ENCODE measurements around the gene ERC1. TPM values are rescaled to one million over a fixed set of nuclear protein-coding genes. Genes with fewer than 3 reads are reported as not detected.
"Not testable (repeated sequence)": the region's sequence is repeated elsewhere in the genome, so short reads cannot be mapped to it uniquely, and the experiment has no call there.

The ERC1 gene
- total and polyA plus RNA-seq, 7 donors = 5.4 to 97.8 (median 34.6) TPM

GRCh38 chr12:1205512-1206060 is 214.6 kb downstream of the ERC1 start:
- intact Hi-C loops (cut with DNase I) = loop anchor here (5.0 kb wide), 1 partner anchor 77 kb away; no protein-coding TSS in a partner anchor
- no peaks in the 10 kb centered on the region for H3K27me3 ChIP-seq
- 78 to 79% methylated on average over 4 of the region's 4 CpGs for WGBS, 2 donors
- DNase-seq = no peak
- peaks cover 0 to 47% (median 30%) of the 10 kb centered on the region in 4 donors for H3K4me1 ChIP-seq
- H3K36me3 ChIP-seq = no peaks in the 10 kb centered on the region
- peak overlapping the region in 3 of 4 donors; percentile 18 to 72 (median 67) for H3K27ac ChIP-seq
- no peak for TF ChIP-seq POLR2A (IDR thresholded peaks at IDR 0.05)
- TF ChIP-seq POLR2AphosphoS5 (IDR thresholded peaks at IDR 0.05) = no peak
- TF ChIP-seq CTCF (IDR thresholded peaks at IDR 0.05) = no peak
- TF ChIP-seq EP300 (IDR thresholded peaks at IDR 0.05) = no peak
- peak overlapping the region in 1 of 4 donors; percentile 46 for H3K4me3 ChIP-seq
- H3K9me3 ChIP-seq = no peaks in the 10 kb centered on the region

GRCh38 chr12:1206118-1206734 is 215.2 kb downstream of the ERC1 start:
- 93 to 96% methylated on average over 1 of the region's 1 CpG for WGBS, 2 donors

GRCh38 chr12:1207276-1207675 is 216.3 kb downstream of the ERC1 start:
- H3K27ac ChIP-seq = no peak overlapping the region
- H3K36me3 ChIP-seq = no peaks in the 10 kb centered on the region
- WGBS, 2 donors = 88 to 89% methylated on average over 4 of the region's 4 CpGs
- no peak for DNase-seq
- intact Hi-C loops (cut with DNase I) = loop anchor here (5.0 kb wide), 1 partner anchor 75 kb away; no protein-coding TSS in a partner anchor
- H3K4me1 ChIP-seq = peaks cover 0 to 47% (median 30%) of the 10 kb centered on the region in 4 donors
- TF ChIP-seq CTCF (IDR thresholded peaks at IDR 0.05) = no peak
- no peaks in the 10 kb centered on the region for H3K27me3 ChIP-seq
- no peak overlapping the region for H3K4me3 ChIP-seq
- no peaks in the 10 kb centered on the region for H3K9me3 ChIP-seq

More at GRCh38 chr12:1206118-1206734, 215.2 kb downstream of the ERC1 start:
- no peak for DNase-seq
- intact Hi-C loops (cut with DNase I) = loop anchor here (5.0 kb wide), 1 partner anchor 76 kb away; no protein-coding TSS in a partner anchor
- Histone ChIP-seq H3K4me3 (no peak overlapping the region), H3K36me3 (no peaks in the 10 kb centered on the region), H3K4me1 (peaks cover 0 to 47% (median 30%) of the 10 kb centered on the region in 4 donors), H3K27me3 (no peaks in the 10 kb centered on the region), H3K27ac (peak overlapping the region in 3 of 4 donors; percentile 18 to 72 (median 67)), H3K9me3 (no peaks in the 10 kb centered on the region)
- TF ChIP-seq CTCF (IDR thresholded peaks at IDR 0.05) (no peak), POLR2A (IDR thresholded peaks at IDR 0.05) (no peak), EP300 (IDR thresholded peaks at IDR 0.05) (no peak), POLR2AphosphoS5 (IDR thresholded peaks at IDR 0.05) (no peak)

- DNase-seq, H3K4me3 ChIP-seq, H3K9me3 ChIP-seq, H3K27me3 ChIP-seq, H3K27ac ChIP-seq, H3K36me3 ChIP-seq: not testable (repeated sequence)
- WGBS, 2 donors = 88 to 95% methylated on average over 5 of the region's 5 CpGs
- intact Hi-C loops (cut with DNase I) = loop anchor here (5.0 kb wide), 1 partner anchor 74 kb away; no protein-coding TSS in a partner anchor
- peaks cover 0 to 36% (median 22%) of the 10 kb centered on the region in 4 donors for H3K4me1 ChIP-seq
These were observed 217.7 kb downstream of the ERC1 start for GRCh38 chr12:1208719-1209118.

- no peak for DNase-seq
- peaks cover 0 to 13% (median 8%) of the 10 kb centered on the region in 4 donors for H3K4me1 ChIP-seq
- WGBS, 2 donors = 22 to 71% methylated on average over 8 of the region's 8 CpGs
- H3K27ac ChIP-seq = no peak overlapping the region
- H3K4me3 ChIP-seq = no peak overlapping the region
- H3K27me3 ChIP-seq = no peaks in the 10 kb centered on the region
- H3K9me3 ChIP-seq = no peaks in the 10 kb centered on the region
- intact Hi-C loops (cut with DNase I) = no loop called here
- TF ChIP-seq EP300 (IDR thresholded peaks at IDR 0.05) = no peak
- no peak for TF ChIP-seq CTCF (IDR thresholded peaks at IDR 0.05)
- TF ChIP-seq POLR2AphosphoS5 (IDR thresholded peaks at IDR 0.05) = no peak
- TF ChIP-seq POLR2A (IDR thresholded peaks at IDR 0.05) = no peak
- H3K36me3 ChIP-seq = no peaks in the 10 kb centered on the region
These were observed 221.5 kb downstream of the ERC1 start for GRCh38 chr12:1212526-1212925.
